H4 (cell line): ENCODE measurements around the gene KRTAP27-1. TPM values are rescaled to one million over a fixed set of nuclear protein-coding genes. Genes with fewer than 3 reads are reported as not detected.

Experiments
- DNase-seq: peaks from one replicate; pipeline ENCODE4 v3.0.0-alpha.2; 2015; ENCODE audit warnings: low spot score
- total RNA-seq: library from RNA; depleted of rRNA; stranded (reverse); fragments of >200 nt; shearing (Covaris generic); gene quantifications from 2 replicates; pipeline ENCODE4 v1.2.3, GENCODE V29; 2014; rRNA removed

Gene KRTAP27-1
- total RNA-seq, 1 experiment from 2014 or later: not detected

- no peak for DNase-seq
These were observed 48.3 kb downstream of the KRTAP27-1 start, which contains the start of gene KRTAP25-1 for GRCh38 chr21:30289215-30289614. Gene KRTAP25-1, minus strand, starts transcription at chr21:30289514. Its CDS starts 24 bp downstream, at chr21:30289490.

Other genes with a start within 250 kb of the KRTAP27-1 start
- gene CLDN17, start 170.9 kb downstream of the KRTAP27-1 start, total RNA-seq: not detected in 2 replicates
- gene CLDN8, start 121.6 kb downstream of the KRTAP27-1 start, total RNA-seq: not detected in 2 replicates
- gene KRTAP24-1, start 54.7 kb downstream of the KRTAP27-1 start, total RNA-seq: not detected in 2 replicates
- gene KRTAP25-1, start 48.2 kb downstream of the KRTAP27-1 start, total RNA-seq: not detected in 2 replicates
- not detected in 2 replicates for gene KRTAP26-1, start 17.4 kb downstream of the KRTAP27-1 start, total RNA-seq
- not detected in 2 replicates for gene KRTAP23-1, start 10.9 kb upstream of the KRTAP27-1 start, total RNA-seq
- gene KRTAP13-2, start 34.6 kb upstream of the KRTAP27-1 start, total RNA-seq: not detected in 2 replicates
- gene KRTAP13-1, start 58.3 kb upstream of the KRTAP27-1 start, total RNA-seq: not detected in 2 replicates
- gene KRTAP13-3, start 88.2 kb upstream of the KRTAP27-1 start, total RNA-seq: not detected in 2 replicates
- gene KRTAP13-4, start 92.5 kb upstream of the KRTAP27-1 start, total RNA-seq: not detected in 2 replicates
- gene KRTAP15-1, start 102.6 kb upstream of the KRTAP27-1 start, total RNA-seq: not detected in 2 replicates
- not detected in 2 replicates for gene KRTAP19-1, start 142.7 kb upstream of the KRTAP27-1 start, total RNA-seq
- gene KRTAP19-2, start 149.7 kb upstream of the KRTAP27-1 start, total RNA-seq: not detected in 2 replicates
- not detected in 2 replicates for gene KRTAP19-3, start 154.3 kb upstream of the KRTAP27-1 start, total RNA-seq
- gene KRTAP19-4, start 159.5 kb upstream of the KRTAP27-1 start, total RNA-seq: not detected in 2 replicates
- not detected in 2 replicates for gene KRTAP19-5, start 164.4 kb upstream of the KRTAP27-1 start, total RNA-seq
- not detected in 2 replicates for gene KRTAP19-6, start 204.2 kb upstream of the KRTAP27-1 start, total RNA-seq
- not detected in 2 replicates for gene KRTAP19-7, start 223.6 kb upstream of the KRTAP27-1 start, total RNA-seq